22Rv1 (cell line): ENCODE data around the gene PSMF1.

ENCODE experiments used
- CTCF ChIP-seq: fragments of 450-650 bp; IDR thresholded peaks from 2 replicates; pipeline ENCODE4 v1.5.1; 2017; ENCODE audit warnings: mild to moderate bottlenecking
- ZFX ChIP-seq: fragments of 450-650 bp; IDR thresholded peaks from 2 replicates; pipeline ENCODE4 v1.6.1; 2017; ENCODE audit warnings: antibody characterized with exemption, borderline replicate concordance

- TF ChIP-seq CTCF = no peak
- no peak for TF ChIP-seq ZFX
Measured at GRCh38 chr20:1134836-1135235, 16.4 kb downstream of the PSMF1 start.
